H9 (cell line): ENCODE data around the gene CDKN2AIPNL. TPM values are rescaled to one million over a fixed set of nuclear protein-coding genes. Genes with fewer than 3 reads are reported as not detected.

Experiments
- DNase-seq: peaks from one replicate; pipeline ENCODE4 v3.0.0-alpha.2; 2017
- H2AFZ ChIP-seq: one replicate; pipeline ENCODE4 v1.6.1; 2013; ENCODE audit warnings: mild to moderate bottlenecking, low read length, control low read depth, moderate library complexity
- H2AK5ac ChIP-seq: 2 replicates; pipeline ENCODE4 v1.6.1; 2013; ENCODE audit warnings: low read length, control low read depth, mixed read lengths; ENCODE audit not compliant: insufficient read length
- H2BK120ac ChIP-seq: one replicate; pipeline ENCODE4 v1.6.1; 2013; ENCODE audit warnings: low read depth, mild to moderate bottlenecking, low read length, control low read depth, inconsistent platforms; ENCODE audit not compliant: poor library complexity, severe bottlenecking
- H2BK12ac ChIP-seq: 2 replicates; pipeline ENCODE4 v1.6.1; 2013; ENCODE audit warnings: low read length, control low read depth, mixed read lengths, low read depth; ENCODE audit not compliant: insufficient read length
- H2BK15ac ChIP-seq: 2 replicates; pipeline ENCODE4 v1.6.1; 2013; ENCODE audit warnings: low read depth, low read length, control low read depth
- H2BK20ac ChIP-seq: one replicate; pipeline ENCODE4 v1.6.1; 2013; ENCODE audit warnings: low read depth, mild to moderate bottlenecking, low read length, control low read depth, inconsistent platforms; ENCODE audit not compliant: poor library complexity, severe bottlenecking
- H2BK5ac ChIP-seq: 2 replicates; pipeline ENCODE4 v1.6.1; 2013; ENCODE audit warnings: low read length, control low read depth, mixed read lengths; ENCODE audit not compliant: insufficient read length
- H3K14ac ChIP-seq: 2 replicates; pipeline ENCODE4 v1.6.1; 2013; ENCODE audit warnings: low read length, control low read depth; ENCODE audit not compliant: insufficient read depth
- H3K18ac ChIP-seq: 2 replicates; pipeline ENCODE4 v1.6.1; 2013; ENCODE audit warnings: low read depth, mild to moderate bottlenecking, mixed read lengths, low read length, control low read depth; ENCODE audit not compliant: insufficient read length
- H3K23ac ChIP-seq: 2 replicates; pipeline ENCODE4 v1.6.1; 2013; ENCODE audit warnings: low read length, control low read depth, mixed read lengths, low read depth; ENCODE audit not compliant: insufficient read length
- H3K23me2 ChIP-seq: 2 replicates; pipeline ENCODE4 v1.6.1; 2013; ENCODE audit warnings: low read depth, mild to moderate bottlenecking, mixed read lengths, low read length, control low read depth; ENCODE audit not compliant: insufficient read length, poor library complexity, severe bottlenecking
- H3K27ac ChIP-seq: 2 replicates; pipeline ENCODE4 v1.5.1; 2013; ENCODE audit warnings: low read length, control low read depth, mixed read lengths, low read depth; ENCODE audit not compliant: insufficient read length
- H3K27me3 ChIP-seq: 2 replicates; pipeline ENCODE4 v1.6.1; 2013; ENCODE audit warnings: low read length, control low read depth, inconsistent platforms; ENCODE audit not compliant: insufficient read depth
- H3K4ac ChIP-seq: 2 replicates; pipeline ENCODE4 v1.6.1; 2013; ENCODE audit warnings: low read depth, mild to moderate bottlenecking, control low read depth, inconsistent platforms, low read length, moderate library complexity
- H3K4me1 ChIP-seq: 2 replicates; pipeline ENCODE4 v1.6.1; 2013; ENCODE audit warnings: low read length, control low read depth, inconsistent platforms; ENCODE audit not compliant: insufficient read depth
- H3K4me2 ChIP-seq: 2 replicates; pipeline ENCODE4 v1.6.1; 2013; ENCODE audit warnings: low read length, control low read depth, mixed read lengths; ENCODE audit not compliant: insufficient read length, insufficient read depth
- H3K56ac ChIP-seq: 2 replicates; pipeline ENCODE4 v1.6.1; 2013; ENCODE audit warnings: low read depth, mild to moderate bottlenecking, mixed read lengths, low read length, control low read depth; ENCODE audit not compliant: insufficient read length
- H3K79me1 ChIP-seq: 2 replicates; pipeline ENCODE4 v1.6.1; 2013; ENCODE audit warnings: low read depth, mild to moderate bottlenecking, moderate library complexity, low read length, control low read depth, inconsistent platforms; ENCODE audit not compliant: insufficient read depth, poor library complexity, severe bottlenecking
- H3K79me2 ChIP-seq: 2 replicates; pipeline ENCODE4 v1.6.1; 2013; ENCODE audit warnings: low read length, control low read depth, inconsistent platforms; ENCODE audit not compliant: insufficient read depth
- H3K9ac ChIP-seq: 2 replicates; pipeline ENCODE4 v1.6.1; 2013; ENCODE audit warnings: low read length, control low read depth, mixed read lengths; ENCODE audit not compliant: insufficient read length; ENCODE audit errors: extremely low read depth
- H3K9me3 ChIP-seq: one replicate; pipeline ENCODE4 v1.6.1; 2013; ENCODE audit warnings: low read depth, low read length, inconsistent platforms; ENCODE audit not compliant: control insufficient read depth
- H3T11ph ChIP-seq: one replicate; pipeline ENCODE4 v1.6.1; 2013; ENCODE audit warnings: mild to moderate bottlenecking, low read length, control low read depth, inconsistent platforms
- H4K20me1 ChIP-seq: one replicate; pipeline ENCODE4 v1.6.1; 2013; ENCODE audit not compliant: control insufficient read depth, insufficient read length, insufficient read depth
- H4K5ac ChIP-seq: 2 replicates; pipeline ENCODE4 v1.6.1; 2013; ENCODE audit warnings: low read depth, mild to moderate bottlenecking, mixed read lengths, low read length, control low read depth; ENCODE audit not compliant: insufficient read length
- H4K8ac ChIP-seq: replicated peaks from 2 replicates; pipeline ENCODE4 v1.6.1; 2013; ENCODE audit warnings: low read length, control low read depth, mixed read lengths, low read depth; ENCODE audit not compliant: insufficient read length
- H4K91ac ChIP-seq: 2 replicates; pipeline ENCODE4 v1.6.1; 2013; ENCODE audit warnings: low read depth, mild to moderate bottlenecking, moderate library complexity, mixed read lengths, low read length, control low read depth; ENCODE audit not compliant: insufficient read length
- H3K27ac Mint-ChIP-seq, 3 experiments: 2 replicates in 2 of 3; 3 replicates in 1 of 3; pipeline ENCODE4 v1.8.0; 2020 to 2021; ENCODE audit warnings: mixed read lengths in 3 of 3, mild to moderate bottlenecking in 1 of 3, moderate library complexity in 1 of 3
- H3K27me3 Mint-ChIP-seq: 2 replicates; pipeline ENCODE4 v1.8.0; 2021; ENCODE audit warnings: low read depth, mild to moderate bottlenecking, moderate library complexity, mixed read lengths
- H3K36me3 Mint-ChIP-seq, 3 experiments: 2 replicates in 2 of 3; 3 replicates in 1 of 3; pipeline ENCODE4 v1.8.0; 2020 to 2021; ENCODE audit warnings: low read depth in 3 of 3, mixed read lengths in 3 of 3; ENCODE audit not compliant: insufficient read depth in 1 of 3
- H3K4me1 Mint-ChIP-seq, 2 experiments: 2 replicates each; pipeline ENCODE4 v1.8.0; 2020; ENCODE audit warnings: mixed read lengths in 2 of 2
- H3K4me3 Mint-ChIP-seq, 2 experiments: 2 replicates in 1 of 2; 3 replicates in 1 of 2; pipeline ENCODE4 v1.8.0; 2020 to 2021; ENCODE audit warnings: mild to moderate bottlenecking in 2 of 2, mixed read lengths in 2 of 2, moderate library complexity in 1 of 2
- H3K9me3 Mint-ChIP-seq, 2 experiments: 2 replicates in 1 of 2; 3 replicates in 1 of 2; pipeline ENCODE4 v1.8.0; 2020; ENCODE audit warnings: mild to moderate bottlenecking in 2 of 2, mixed read lengths in 2 of 2, moderate library complexity in 1 of 2
- CTCF ChIP-seq: fragments of 200-600 bp; sonication (generic); conservative IDR thresholded peaks from 3 replicates; pipeline ENCODE4 v1.8.0; 2021; ENCODE audit warnings: antibody characterized with exemption, mild to moderate bottlenecking
- WGBS: extraction: QIAGEN DNeasy Blood & Tissue Kit; methylation state at CpG from one replicate; pipeline ENCODE4 v1.1.7; 2013; ENCODE audit warnings: missing lambda C conversion rate, low lambda C conversion rate, mixed read lengths; ENCODE audit not compliant: insufficient read length; ENCODE audit errors: extremely low coverage; 5-methylcytosine and 5-hydroxymethylcytosine counted together
- total RNA-seq: library from RNA; stranded (reverse); gene quantifications from 2 replicates; pipeline ENCODE4 v1.2.1, GENCODE V29; 2021

The CDKN2AIPNL gene
- total RNA-seq, 1 experiment from 2014 or later: 60.0 TPM

DNA sequence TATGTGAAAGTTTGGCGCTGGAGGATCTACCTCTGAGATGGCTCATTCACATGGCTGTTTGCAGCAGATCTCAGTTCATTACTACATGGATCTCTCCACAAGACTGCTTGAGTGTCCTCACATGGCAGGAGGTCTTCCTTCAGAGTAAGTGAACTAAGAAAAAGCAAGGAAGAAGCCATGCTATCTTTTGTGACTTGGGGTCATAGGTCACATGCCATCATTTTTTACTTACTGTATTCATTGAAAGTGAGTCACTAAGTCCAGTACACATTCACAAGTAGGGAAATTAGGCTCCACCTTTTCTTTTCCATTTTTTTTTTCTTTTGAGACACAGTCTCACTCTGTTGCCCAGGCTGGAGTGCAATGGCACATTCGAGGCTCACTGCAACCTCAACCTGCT, 8.7 kb upstream of the CDKN2AIPNL start:
- no peak overlapping the region for H3T11ph ChIP-seq
- H3K27me3 ChIP-seq: no peaks in the 10 kb centered on the region
- no peaks in the 10 kb centered on the region for H3K27me3 Mint-ChIP-seq
- no peak overlapping the region for H3K9ac ChIP-seq
- H3K4ac ChIP-seq: no peak overlapping the region
- H2BK20ac ChIP-seq: no peak overlapping the region
- H3K4me1 Mint-ChIP-seq: peaks cover 2 to 5% of the 10 kb centered on the region in 2 experiments; a peak in 2 of 4 replicates
- H4K5ac ChIP-seq: no peak overlapping the region
- H2AFZ ChIP-seq: no peak overlapping the region
- H3K23me2 ChIP-seq: no peaks in the 10 kb centered on the region
- H3K27ac ChIP-seq: no peak overlapping the region
- no peak overlapping the region for H4K91ac ChIP-seq
- no peaks in the 10 kb centered on the region for H3K9me3 ChIP-seq
- peaks cover 0 to 2% (median 0%) of the 10 kb centered on the region in 3 experiments; a peak in 3 of 7 replicates for H3K36me3 Mint-ChIP-seq
- no peak overlapping the region for H3K56ac ChIP-seq
- no peak overlapping the region for H3K18ac ChIP-seq
- DNase-seq: no peak
- H2BK120ac ChIP-seq: no peak overlapping the region
- H3K4me1 ChIP-seq: no peaks in the 10 kb centered on the region
- H3K14ac ChIP-seq: no peak overlapping the region
- H3K27ac Mint-ChIP-seq: no peak overlapping the region
- WGBS: no CpG with 5 or more reads among the region's 2 CpGs
- H3K4me2 ChIP-seq: no peak overlapping the region
- H2AK5ac ChIP-seq: no peak overlapping the region
- TF ChIP-seq CTCF: no peak
- H2BK12ac ChIP-seq: no peak overlapping the region
- no peaks in the 10 kb centered on the region for H3K79me1 ChIP-seq
- H3K9me3 Mint-ChIP-seq: peaks cover 2 to 9% of the 10 kb centered on the region in 2 experiments; a peak in 4 of 5 replicates
- H2BK15ac ChIP-seq: no peak overlapping the region
- no peak overlapping the region for H4K8ac ChIP-seq
- H2BK5ac ChIP-seq: no peak overlapping the region
- H3K23ac ChIP-seq: no peak overlapping the region
- no peak overlapping the region for H3K4me3 Mint-ChIP-seq
- H4K20me1 ChIP-seq: no peaks in the 10 kb centered on the region
- no peaks in the 10 kb centered on the region for H3K79me2 ChIP-seq
